Adrenal gland (tissue), 5 donors: ENCODE results near the gene TACR1.

Experiments
- CTCF ChIP-seq, 6 experiments: fragments of 450-650 bp in 4 of 6; fragments of 200-600 bp in 2 of 6; sonication (generic) in 1 of 6; IDR thresholded peaks; 1 replicate in 5 of 6; 2 replicates in 1 of 6; pipeline versions ENCODE4 v1.5.1 to v1.8.0; 2016 to 2021; ENCODE audit warnings: antibody characterized with exemption in 6 of 6, mild to moderate bottlenecking in 2 of 6, moderate library complexity in 1 of 6
- POLR2A ChIP-seq, 2 donors: fragments of 450-650 bp; IDR thresholded peaks; one replicate each; pipeline ENCODE4 v1.6.1; 2017; ENCODE audit warnings: antibody characterized with exemption in 2 of 2, mild to moderate bottlenecking in 2 of 2, moderate library complexity in 1 of 2
- donor health status: DM: no; HTN: no; CAD: no.

GRCh38 chr2:75055820-75056675 is 143.3 kb downstream of the TACR1 start:
- no peak for TF ChIP-seq CTCF (IDR thresholded peaks at IDR 0.05)
- no peak for TF ChIP-seq POLR2A (IDR thresholded peaks at IDR 0.05)
